ENCODE measurements around the gene RTKN2.

The RTKN2 gene

GRCh38 chr10:62264126-62264525 lies 4.5 kb downstream of the RTKN2 start:
- Histone ChIP-seq H3K36me3 (ENCODE audit: low read depth) (peaks cover 19% of the 10 kb centered on the region), H3K9me3 (ENCODE audit: severe bottlenecking) (no peaks in the 10 kb centered on the region), H3K4me3 (ENCODE audit: severe bottlenecking) (no peak overlapping the region), H3K27me3 (ENCODE audit: insufficient read depth, poor library complexity, severe bottlenecking) (no peaks in the 10 kb centered on the region), H3K27ac (ENCODE audit: poor library complexity, severe bottlenecking) (no peak overlapping the region), H3K4me1 (ENCODE audit: insufficient read depth, poor library complexity, severe bottlenecking) (peaks cover 20% of the 10 kb centered on the region)
- ATAC-seq (ENCODE audit: low read depth) (no peak), DNase-seq (ENCODE audit: low spot score) (no peak)
- TF ChIP-seq CTCF (IDR thresholded peaks at IDR 0.05; ENCODE audit: poor library complexity, severe bottlenecking), result no peak

- DNase-seq (ENCODE audit: low spot score) (no peak), ATAC-seq (ENCODE audit: low read depth) (no peak)
- H3K36me3 ChIP-seq (ENCODE audit: low read depth), result peaks cover 25% of the 10 kb centered on the region
- no peaks in the 10 kb centered on the region for H3K9me3 ChIP-seq (ENCODE audit: severe bottlenecking)
- no peak for TF ChIP-seq CTCF (IDR thresholded peaks at IDR 0.05; ENCODE audit: poor library complexity, severe bottlenecking)
- H3K4me1 ChIP-seq (ENCODE audit: insufficient read depth, poor library complexity, severe bottlenecking), result peaks cover 12% of the 10 kb centered on the region
- H3K27me3 ChIP-seq (ENCODE audit: insufficient read depth, poor library complexity, severe bottlenecking), result no peaks in the 10 kb centered on the region
- H3K27ac ChIP-seq (ENCODE audit: poor library complexity, severe bottlenecking), result no peak overlapping the region
- H3K4me3 ChIP-seq (ENCODE audit: severe bottlenecking), result no peak overlapping the region
Measured at GRCh38 chr10:62261666-62262065, 7.0 kb downstream of the RTKN2 start.

- H3K4me3 ChIP-seq (ENCODE audit: severe bottlenecking), result no peak overlapping the region
- H3K4me1 ChIP-seq (ENCODE audit: insufficient read depth, poor library complexity, severe bottlenecking), result peaks cover 6% of the 10 kb centered on the region
- no peak for TF ChIP-seq CTCF (IDR thresholded peaks at IDR 0.05; ENCODE audit: poor library complexity, severe bottlenecking)
- H3K27ac ChIP-seq (ENCODE audit: poor library complexity, severe bottlenecking), result no peak overlapping the region
- no peaks in the 10 kb centered on the region for H3K27me3 ChIP-seq (ENCODE audit: insufficient read depth, poor library complexity, severe bottlenecking)
- ATAC-seq (ENCODE audit: low read depth), result no peak
- no peak for DNase-seq (ENCODE audit: low spot score)
- peaks cover 30% of the 10 kb centered on the region for H3K36me3 ChIP-seq (ENCODE audit: low read depth)
- H3K9me3 ChIP-seq (ENCODE audit: severe bottlenecking), result no peaks in the 10 kb centered on the region
Measured at GRCh38 chr10:62259998-62260397, 8.6 kb downstream of the RTKN2 start.

GRCh38 chr10:62259456-62259855 lies 9.2 kb downstream of the RTKN2 start:
- no peak overlapping the region for H3K27ac ChIP-seq (ENCODE audit: poor library complexity, severe bottlenecking)
- H3K4me3 ChIP-seq (ENCODE audit: severe bottlenecking), result no peak overlapping the region
- no peaks in the 10 kb centered on the region for H3K27me3 ChIP-seq (ENCODE audit: insufficient read depth, poor library complexity, severe bottlenecking)
- peaks cover 3% of the 10 kb centered on the region for H3K4me1 ChIP-seq (ENCODE audit: insufficient read depth, poor library complexity, severe bottlenecking)
- H3K36me3 ChIP-seq (ENCODE audit: low read depth), result peaks cover 30% of the 10 kb centered on the region
- no peak for DNase-seq (ENCODE audit: low spot score)
- no peaks in the 10 kb centered on the region for H3K9me3 ChIP-seq (ENCODE audit: severe bottlenecking)
- TF ChIP-seq CTCF (IDR thresholded peaks at IDR 0.05; ENCODE audit: poor library complexity, severe bottlenecking), result no peak
- ATAC-seq (ENCODE audit: low read depth), result no peak

GRCh38 chr10:62258926-62259325 lies 9.7 kb downstream of the RTKN2 start:
- Histone ChIP-seq H3K36me3 (ENCODE audit: low read depth) (peaks cover 30% of the 10 kb centered on the region), H3K4me3 (ENCODE audit: severe bottlenecking) (no peak overlapping the region), H3K27ac (ENCODE audit: poor library complexity, severe bottlenecking) (no peak overlapping the region), H3K9me3 (ENCODE audit: severe bottlenecking) (no peaks in the 10 kb centered on the region), H3K4me1 (ENCODE audit: insufficient read depth, poor library complexity, severe bottlenecking) (no peaks in the 10 kb centered on the region), H3K27me3 (ENCODE audit: insufficient read depth, poor library complexity, severe bottlenecking) (no peaks in the 10 kb centered on the region)
- DNase-seq (ENCODE audit: low spot score), result no peak
- no peak for TF ChIP-seq CTCF (IDR thresholded peaks at IDR 0.05; ENCODE audit: poor library complexity, severe bottlenecking)
- ATAC-seq (ENCODE audit: low read depth), result no peak

Measured in RWPE2 (cell line).